Neural progenitor cell (in vitro differentiated cells): ENCODE results near the gene BCAS3. TPM values are rescaled to one million over a fixed set of nuclear protein-coding genes. Genes with fewer than 3 reads are reported as not detected.

ENCODE experiments used
- DNase-seq: peaks from one replicate; pipeline ENCODE4 v3.0.0-alpha.2; 2016; ENCODE audit warnings: low spot score
- H2AFZ ChIP-seq: fragments of 200-600 bp; sonication (generic); replicated peaks from 2 replicates; pipeline ENCODE4 v1.6.1; 2016; ENCODE audit warnings: antibody characterized with exemption
- H3F3A ChIP-seq: fragments of 200-600 bp; sonication (generic); 2 replicates; pipeline ENCODE4 v1.6.1; 2016; ENCODE audit warnings: antibody characterized with exemption, low read depth
- H3K27ac ChIP-seq: fragments of 200-600 bp; sonication (generic); 2 replicates; pipeline ENCODE4 v1.5.1; 2016; ENCODE audit warnings: mild to moderate bottlenecking
- H3K27me3 ChIP-seq: fragments of 200-600 bp; sonication (generic); 2 replicates; pipeline ENCODE4 v1.6.1; 2016; ENCODE audit warnings: mild to moderate bottlenecking, moderate library complexity
- H3K36me3 ChIP-seq: fragments of 200-600 bp; sonication (generic); 2 replicates; pipeline ENCODE4 v1.5.1; 2016
- H3K4me1 ChIP-seq: fragments of 200-600 bp; sonication (generic); 2 replicates; pipeline ENCODE4 v1.6.1; 2016; ENCODE audit warnings: mixed run types
- H3K4me2 ChIP-seq: fragments of 200-600 bp; sonication (generic); 2 replicates; pipeline ENCODE4 v1.6.1; 2016
- H3K4me3 ChIP-seq: fragments of 200-600 bp; sonication (generic); 2 replicates; pipeline ENCODE4 v1.5.1; 2016
- H3K79me2 ChIP-seq: fragments of 200-600 bp; sonication (generic); 2 replicates; pipeline ENCODE4 v1.6.1; 2016; ENCODE audit warnings: low read depth
- H3K9ac ChIP-seq: fragments of 200-600 bp; sonication (generic); 2 replicates; pipeline ENCODE4 v1.6.1; 2016
- H3K9me3 ChIP-seq: fragments of 200-600 bp; sonication (generic); 2 replicates; pipeline ENCODE4 v1.5.1; 2016; ENCODE audit warnings: low read depth
- H4K20me1 ChIP-seq: fragments of 200-600 bp; sonication (generic); 2 replicates; pipeline ENCODE4 v1.6.1; 2016; ENCODE audit warnings: low read depth
- H3K27ac Mint-ChIP-seq: 3 replicates; pipeline ENCODE4 v1.8.0; 2021; ENCODE audit warnings: mixed read lengths
- H3K27me3 Mint-ChIP-seq: 2 replicates; pipeline ENCODE4 v1.8.0; 2022; ENCODE audit warnings: low read depth, mild to moderate bottlenecking, inconsistent platforms, moderate library complexity, mixed read lengths; ENCODE audit not compliant: insufficient read depth
- H3K36me3 Mint-ChIP-seq: 3 replicates; pipeline ENCODE4 v1.8.0; 2021; ENCODE audit warnings: mixed read lengths
- H3K4me1 Mint-ChIP-seq: 3 replicates; pipeline ENCODE4 v1.8.0; 2021; ENCODE audit warnings: mixed read lengths
- H3K4me3 Mint-ChIP-seq: 3 replicates; pipeline ENCODE4 v1.8.0; 2021; ENCODE audit warnings: mild to moderate bottlenecking, moderate library complexity, mixed read lengths
- H3K9me3 Mint-ChIP-seq: 3 replicates; pipeline ENCODE4 v1.8.0; 2020; ENCODE audit warnings: mixed read lengths
- EZH2 ChIP-seq: fragments of 200-600 bp; sonication (generic); IDR thresholded peaks from 2 replicates; pipeline ENCODE4 v1.6.1; 2017; ENCODE audit warnings: antibody characterized with exemption, mild to moderate bottlenecking, moderate library complexity
- EZH2phosphoT487 ChIP-seq: fragments of 200-600 bp; sonication (generic); IDR thresholded peaks from 2 replicates; pipeline ENCODE4 v1.6.1; 2017; ENCODE audit warnings: antibody characterized with exemption
- total RNA-seq: library from RNA; depleted of rRNA; stranded (reverse); fragments of >200 nt; gene quantifications from 2 replicates; pipeline ENCODE4 v1.2.3, GENCODE V29; 2015; ENCODE audit warnings: low replicate concordance
- TF ChIP-seq, protein P1 (sequence below): fragments of 200-600 bp; sonication (generic); IDR thresholded peaks from 2 replicates; pipeline ENCODE4 v1.5.1; 2017; ENCODE audit warnings: antibody characterized with exemption, mild to moderate bottlenecking

The BCAS3 gene
- total RNA-seq, 1 donor from 2014 or later: 60.9 TPM

GRCh38 chr17:61275395-61275794, 597.7 kb downstream of the BCAS3 start:
- DNase-seq: no peak
- Mint-ChIP-seq H3K9me3 (no peaks in the 10 kb centered on the region), H3K4me3 (no peak overlapping the region), H3K4me1 (no peaks in the 10 kb centered on the region), H3K27ac (no peak overlapping the region), H3K36me3 (no peaks in the 10 kb centered on the region), H3K27me3 (no peaks in the 10 kb centered on the region)
- H3K27me3 ChIP-seq: no peaks in the 10 kb centered on the region
- no peaks in the 10 kb centered on the region for H3K9me3 ChIP-seq
- H3F3A ChIP-seq: no peaks in the 10 kb centered on the region
- no peaks in the 10 kb centered on the region for H4K20me1 ChIP-seq
- no peak overlapping the region for H3K27ac ChIP-seq
- no peak overlapping the region for H3K9ac ChIP-seq
- TF ChIP-seq, protein P1, sequence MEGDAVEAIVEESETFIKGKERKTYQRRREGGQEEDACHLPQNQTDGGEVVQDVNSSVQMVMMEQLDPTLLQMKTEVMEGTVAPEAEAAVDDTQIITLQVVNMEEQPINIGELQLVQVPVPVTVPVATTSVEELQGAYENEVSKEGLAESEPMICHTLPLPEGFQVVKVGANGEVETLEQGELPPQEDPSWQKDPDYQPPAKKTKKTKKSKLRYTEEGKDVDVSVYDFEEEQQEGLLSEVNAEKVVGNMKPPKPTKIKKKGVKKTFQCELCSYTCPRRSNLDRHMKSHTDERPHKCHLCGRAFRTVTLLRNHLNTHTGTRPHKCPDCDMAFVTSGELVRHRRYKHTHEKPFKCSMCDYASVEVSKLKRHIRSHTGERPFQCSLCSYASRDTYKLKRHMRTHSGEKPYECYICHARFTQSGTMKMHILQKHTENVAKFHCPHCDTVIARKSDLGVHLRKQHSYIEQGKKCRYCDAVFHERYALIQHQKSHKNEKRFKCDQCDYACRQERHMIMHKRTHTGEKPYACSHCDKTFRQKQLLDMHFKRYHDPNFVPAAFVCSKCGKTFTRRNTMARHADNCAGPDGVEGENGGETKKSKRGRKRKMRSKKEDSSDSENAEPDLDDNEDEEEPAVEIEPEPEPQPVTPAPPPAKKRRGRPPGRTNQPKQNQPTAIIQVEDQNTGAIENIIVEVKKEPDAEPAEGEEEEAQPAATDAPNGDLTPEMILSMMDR: no peak
- no peak for TF ChIP-seq EZH2phosphoT487
- no peak for TF ChIP-seq EZH2
- H3K36me3 ChIP-seq: no peaks in the 10 kb centered on the region
- H3K4me2 ChIP-seq: no peak overlapping the region
- no peaks in the 10 kb centered on the region for H3K4me1 ChIP-seq
- H2AFZ ChIP-seq: no peak overlapping the region
- H3K79me2 ChIP-seq: no peaks in the 10 kb centered on the region
- H3K4me3 ChIP-seq: no peak overlapping the region

GRCh38 chr17:61276806-61277205, 599.2 kb downstream of the BCAS3 start:
- no peak for TF ChIP-seq EZH2phosphoT487
- TF ChIP-seq, protein P1: no peak
- no peak for TF ChIP-seq EZH2
- H3K27me3 Mint-ChIP-seq: no peaks in the 10 kb centered on the region
- H3K36me3 ChIP-seq: no peaks in the 10 kb centered on the region
- no peak for DNase-seq
- no peak overlapping the region for H2AFZ ChIP-seq
- no peak overlapping the region for H3K4me3 Mint-ChIP-seq
- no peak overlapping the region for H3K9ac ChIP-seq
- no peak overlapping the region for H3K27ac ChIP-seq
- H3K36me3 Mint-ChIP-seq: no peaks in the 10 kb centered on the region
- H3K4me3 ChIP-seq: no peak overlapping the region
- H3K79me2 ChIP-seq: no peaks in the 10 kb centered on the region
- H4K20me1 ChIP-seq: no peaks in the 10 kb centered on the region
- no peaks in the 10 kb centered on the region for H3K27me3 ChIP-seq
- H3K4me1 Mint-ChIP-seq: no peaks in the 10 kb centered on the region
- H3K27ac Mint-ChIP-seq: no peak overlapping the region
- H3K4me1 ChIP-seq: no peaks in the 10 kb centered on the region
- H3K9me3 ChIP-seq: no peaks in the 10 kb centered on the region
- no peaks in the 10 kb centered on the region for H3F3A ChIP-seq
- H3K4me2 ChIP-seq: no peak overlapping the region
- H3K9me3 Mint-ChIP-seq: no peaks in the 10 kb centered on the region

DNA sequence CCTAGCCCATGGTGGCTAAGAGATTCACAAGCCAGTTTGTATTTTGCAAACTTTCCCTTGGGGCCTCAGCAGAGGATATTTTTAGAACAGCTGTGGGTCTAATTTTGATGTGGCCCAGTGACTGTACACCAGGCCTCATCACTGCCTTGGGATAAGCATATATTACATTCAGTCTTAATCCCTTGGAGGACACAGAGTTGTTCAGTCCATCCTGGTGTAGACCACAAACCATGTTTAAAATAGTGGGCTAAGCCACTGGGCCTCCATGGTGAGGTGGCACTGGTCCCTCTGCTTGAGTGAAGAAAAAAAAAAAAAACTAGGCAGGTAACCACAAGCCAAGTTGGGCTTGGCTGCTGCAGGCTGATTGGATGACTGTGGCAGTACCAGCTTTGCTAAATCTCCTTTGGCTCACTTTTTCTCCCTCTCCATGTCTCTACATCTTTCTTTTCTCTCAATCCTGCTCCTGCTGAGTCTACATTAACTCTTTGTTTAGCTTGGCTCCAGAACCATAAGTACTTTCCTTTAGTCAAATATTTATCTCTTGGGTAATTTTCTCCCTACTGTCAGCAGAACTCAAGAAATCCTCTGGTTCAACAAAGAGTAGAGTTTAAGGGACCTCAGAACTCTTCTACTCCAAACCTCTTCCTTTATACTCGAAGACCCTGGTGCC, 602.0 kb downstream of the BCAS3 start:
- Histone ChIP-seq H3K9ac (no peak overlapping the region), H3K27ac (no peak overlapping the region), H3K9me3 (no peaks in the 10 kb centered on the region), H3K36me3 (no peaks in the 10 kb centered on the region), H4K20me1 (no peaks in the 10 kb centered on the region), H3K4me2 (no peak overlapping the region), H2AFZ (no peak overlapping the region), H3K4me1 (no peaks in the 10 kb centered on the region), H3K27me3 (no peaks in the 10 kb centered on the region), H3K79me2 (no peaks in the 10 kb centered on the region), H3F3A (no peaks in the 10 kb centered on the region), H3K4me3 (no peak overlapping the region)
- Mint-ChIP-seq H3K4me1 (no peaks in the 10 kb centered on the region), H3K4me3 (no peak overlapping the region), H3K27ac (no peak overlapping the region), H3K36me3 (no peaks in the 10 kb centered on the region), H3K9me3 (peaks cover 3% of the 10 kb centered on the region), H3K27me3 (no peaks in the 10 kb centered on the region)
- TF ChIP-seq, protein P1: no peak
- TF ChIP-seq EZH2 (no peak), EZH2phosphoT487 (no peak)
- DNase-seq: no peak
